ENCODE measurements around the gene CSDE1. TPM values are rescaled to one million over a fixed set of nuclear protein-coding genes. Genes with fewer than 3 reads are reported as not detected.
A peak's percentile ranks its signal among the peaks of the same experiment; 100 is the strongest.
"Not testable (repeated sequence)": the region's sequence is repeated elsewhere in the genome, so short reads cannot be mapped to it uniquely, and the experiment has no call there.

Gene CSDE1
- polyA plus RNA-seq, 1 experiment, result 188 TPM

DNA sequence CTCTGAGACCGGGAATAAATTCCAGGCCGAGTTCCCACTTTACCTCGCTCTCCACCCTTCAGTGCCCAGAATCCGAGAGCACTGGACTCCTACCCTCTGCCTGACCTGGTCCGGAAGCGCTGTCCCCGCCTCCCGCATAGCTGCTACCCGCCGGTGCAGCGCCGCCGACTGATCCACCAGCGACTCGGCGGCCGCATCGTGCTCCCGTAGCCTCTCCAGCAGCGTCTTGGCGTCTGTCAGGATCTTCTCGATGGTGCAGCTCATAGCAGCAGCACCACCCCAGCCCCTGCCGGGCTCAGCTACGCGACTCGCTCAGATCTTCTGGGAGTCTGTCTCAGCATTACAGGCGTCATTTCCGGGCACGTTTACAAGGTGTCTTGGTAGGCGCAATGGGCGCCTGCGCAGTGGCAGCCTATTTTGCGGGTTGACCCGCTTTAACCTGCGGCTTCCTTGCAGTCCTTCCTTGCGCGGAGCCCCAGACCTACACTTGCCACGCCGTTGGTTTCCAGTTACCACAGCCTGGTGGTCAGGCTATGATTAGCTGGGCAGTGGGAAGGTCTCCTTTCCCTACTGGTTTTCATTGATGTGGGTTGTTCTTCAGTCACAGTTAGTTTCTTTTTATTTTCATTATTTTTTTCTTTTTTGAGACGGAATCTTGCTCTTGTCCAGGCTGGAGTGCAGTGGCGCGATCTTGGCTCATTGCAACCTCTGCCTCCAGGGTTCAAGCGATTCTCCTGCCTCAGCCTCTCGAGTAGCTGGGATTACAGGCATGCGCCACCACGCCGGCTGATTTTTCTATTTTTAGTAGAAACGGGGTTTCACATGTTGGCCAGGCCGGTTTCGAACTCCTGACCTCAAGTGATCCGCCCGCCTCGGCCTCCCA, 22.8 kb upstream of the CSDE1 start, which contains the start of gene SIKE1:
SIKE1 (minus strand) TSS at position 342 of the 883 bp plus-strand sequence; CDS start at position 264, 78 bp downstream.
- ChIA-PET CTCF (interaction anchor here (0.6 kb wide), 1 partner anchor 332 kb away, joined by 3 read pairs; no protein-coding TSS in a partner anchor), POLR2A (no interaction called here)
- Histone ChIP-seq H3K27me3 (ENCODE audit: control insufficient read depth, insufficient read depth, low read length) (no peaks in the 10 kb centered on the region), H3K36me3 (ENCODE audit: control insufficient read depth, insufficient read depth, low read length) (no peaks in the 10 kb centered on the region; the same call in 1 of the 2 replicates), H3K4me3 (ENCODE audit: low read depth, low read length) (peak within 1 kb of the TSS; percentile 75)
- TF ChIP-seq, protein P1, sequence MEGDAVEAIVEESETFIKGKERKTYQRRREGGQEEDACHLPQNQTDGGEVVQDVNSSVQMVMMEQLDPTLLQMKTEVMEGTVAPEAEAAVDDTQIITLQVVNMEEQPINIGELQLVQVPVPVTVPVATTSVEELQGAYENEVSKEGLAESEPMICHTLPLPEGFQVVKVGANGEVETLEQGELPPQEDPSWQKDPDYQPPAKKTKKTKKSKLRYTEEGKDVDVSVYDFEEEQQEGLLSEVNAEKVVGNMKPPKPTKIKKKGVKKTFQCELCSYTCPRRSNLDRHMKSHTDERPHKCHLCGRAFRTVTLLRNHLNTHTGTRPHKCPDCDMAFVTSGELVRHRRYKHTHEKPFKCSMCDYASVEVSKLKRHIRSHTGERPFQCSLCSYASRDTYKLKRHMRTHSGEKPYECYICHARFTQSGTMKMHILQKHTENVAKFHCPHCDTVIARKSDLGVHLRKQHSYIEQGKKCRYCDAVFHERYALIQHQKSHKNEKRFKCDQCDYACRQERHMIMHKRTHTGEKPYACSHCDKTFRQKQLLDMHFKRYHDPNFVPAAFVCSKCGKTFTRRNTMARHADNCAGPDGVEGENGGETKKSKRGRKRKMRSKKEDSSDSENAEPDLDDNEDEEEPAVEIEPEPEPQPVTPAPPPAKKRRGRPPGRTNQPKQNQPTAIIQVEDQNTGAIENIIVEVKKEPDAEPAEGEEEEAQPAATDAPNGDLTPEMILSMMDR (IDR thresholded peaks at IDR 0.05; ENCODE audit: insufficient read depth, low read depth, low read length), result peak; percentile 25; the same call in 1 of the 2 replicates
- DNase-seq (ENCODE audit: low read depth), result peak; percentile 57

DNA sequence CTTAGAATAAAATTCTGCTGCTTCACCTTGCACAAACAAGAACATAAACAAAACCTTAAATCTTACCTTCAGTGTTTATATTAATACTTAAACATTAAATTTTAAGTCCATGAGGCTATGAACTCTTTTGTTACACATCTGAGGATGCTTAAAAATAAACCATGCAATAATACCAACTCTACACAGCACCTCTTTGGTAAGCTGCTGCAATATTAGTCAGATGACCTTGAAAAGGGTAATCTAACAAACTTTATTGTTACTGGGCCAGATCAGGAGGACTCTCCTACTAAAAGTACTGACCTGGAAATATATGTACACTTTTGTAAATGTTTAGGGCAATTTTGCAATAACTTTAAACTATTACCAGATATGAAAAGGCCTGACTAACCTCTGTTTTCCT, 21.9 kb upstream of the CSDE1 start:
- POLR2A ChIA-PET, result no interaction called here
- Histone ChIP-seq H3K27me3 (ENCODE audit: control insufficient read depth, insufficient read depth, low read length) (no peaks in the 10 kb centered on the region), H3K4me3 (ENCODE audit: low read depth, low read length) (peak overlapping the region; percentile 75), H3K36me3 (ENCODE audit: control insufficient read depth, insufficient read depth, low read length) (no peaks in the 10 kb centered on the region; the same call in 1 of the 2 replicates)
- CTCF ChIA-PET, result no interaction called here
- no peak for DNase-seq (ENCODE audit: low read depth)
- TF ChIP-seq, protein P1 (IDR thresholded peaks at IDR 0.05; ENCODE audit: insufficient read depth, low read depth, low read length), result no peak

DNA sequence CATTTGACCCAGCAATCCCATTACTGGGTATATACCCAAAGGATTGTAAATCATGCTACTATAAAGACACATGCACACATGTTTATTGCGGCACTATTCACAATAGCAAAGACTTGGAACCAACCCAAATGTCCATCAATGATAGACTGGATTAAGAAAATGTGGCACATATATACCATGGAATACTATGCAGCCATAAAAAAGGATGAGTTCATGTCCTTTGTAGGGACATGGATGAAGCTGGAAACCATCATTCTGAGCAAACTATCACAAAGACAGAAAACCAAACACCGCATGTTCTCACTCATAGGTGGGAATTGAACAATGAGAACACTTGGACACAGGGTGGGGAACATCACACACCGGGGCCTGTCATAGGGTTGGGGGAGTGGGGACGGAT, 18.9 kb upstream of the CSDE1 start:
- H3K27me3 ChIP-seq (ENCODE audit: control insufficient read depth, insufficient read depth, low read length); CTCF ChIA-PET; DNase-seq (ENCODE audit: low read depth); POLR2A ChIA-PET; H3K4me3 ChIP-seq (ENCODE audit: low read depth, low read length); H3K36me3 ChIP-seq (ENCODE audit: control insufficient read depth, insufficient read depth, low read length): not testable (repeated sequence)

DNA sequence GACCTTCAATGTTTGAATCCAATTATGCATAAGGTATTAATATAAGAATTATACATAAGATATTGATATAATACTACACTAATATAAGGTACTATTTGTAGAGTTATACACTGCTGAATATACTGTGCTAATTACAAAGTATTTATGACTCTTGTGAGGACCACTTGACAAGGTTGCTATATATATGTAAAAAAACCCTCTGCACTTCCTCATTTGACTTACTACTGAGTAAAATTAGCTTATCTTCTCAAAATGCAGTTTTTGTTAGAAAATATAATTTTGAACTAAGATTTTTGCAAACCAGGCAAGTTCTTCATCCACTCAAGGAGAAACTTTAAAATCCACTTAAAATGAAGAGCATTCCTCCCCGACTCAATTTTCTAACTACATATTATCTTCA, 14.2 kb upstream of the CSDE1 start:
- Histone ChIP-seq H3K36me3 (ENCODE audit: control insufficient read depth, insufficient read depth, low read length) (no peaks in the 10 kb centered on the region; the same call in 1 of the 2 replicates), H3K27me3 (ENCODE audit: control insufficient read depth, insufficient read depth, low read length) (no peaks in the 10 kb centered on the region), H3K4me3 (ENCODE audit: low read depth, low read length) (no peak overlapping the region)
- ChIA-PET POLR2A (no interaction called here), CTCF (no interaction called here)
- TF ChIP-seq, protein P1 (IDR thresholded peaks at IDR 0.05; ENCODE audit: insufficient read depth, low read depth, low read length), result no peak
- no peak for DNase-seq (ENCODE audit: low read depth)

DNA sequence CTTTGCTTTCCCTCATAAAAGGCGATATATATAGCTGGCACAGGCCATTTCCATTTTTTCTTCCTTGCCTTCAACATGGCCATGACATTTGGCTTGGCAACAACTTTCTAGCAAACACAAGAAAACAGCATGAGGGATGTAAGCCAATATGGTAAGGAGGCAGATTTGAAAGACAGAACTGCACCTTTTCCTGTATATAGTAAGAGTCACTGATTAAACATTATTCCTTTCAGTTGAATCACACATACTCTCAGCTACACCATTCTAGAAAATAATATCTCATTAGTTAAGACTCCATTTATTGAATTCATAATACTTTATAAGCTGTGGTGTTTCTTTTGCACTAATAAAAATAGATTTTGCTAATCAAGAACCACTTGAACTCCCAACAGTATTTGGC, 13.2 kb upstream of the CSDE1 start:
- CTCF ChIA-PET, result no interaction called here
- no peak for DNase-seq (ENCODE audit: low read depth)
- H3K27me3 ChIP-seq (ENCODE audit: control insufficient read depth, insufficient read depth, low read length), result no peaks in the 10 kb centered on the region
- POLR2A ChIA-PET, result no interaction called here
- no peaks in the 10 kb centered on the region; the same call in 1 of the 2 replicates for H3K36me3 ChIP-seq (ENCODE audit: control insufficient read depth, insufficient read depth, low read length)
- TF ChIP-seq, protein P1 (IDR thresholded peaks at IDR 0.05; ENCODE audit: insufficient read depth, low read depth, low read length), result no peak
- no peak overlapping the region for H3K4me3 ChIP-seq (ENCODE audit: low read depth, low read length)

Measured in BJ (cell line).